NCI-H1092 treated with DMSO at 0.1 percent for 48 hours (cell line): ENCODE results near the gene TEX19.
A peak's percentile ranks its signal among the peaks of the same experiment; 100 is the strongest.

Source experiments
- DNase-seq: peaks from one replicate; lab custom pipeline; 2025; lab: John Stamatoyannopoulos, UW

TEX19 gene

GRCh38 chr17:82321947-82322466 lies 37.0 kb upstream of the TEX19 start:
- no peak for DNase-seq

GRCh38 chr17:82322526-82323453 lies 36.3 kb upstream of the TEX19 start:
- no peak for DNase-seq

- DNase-seq: no peak
Observed at GRCh38 chr17:82323514-82324234, 35.4 kb upstream of the TEX19 start.

GRCh38 chr17:82324566-82325285 lies 34.3 kb upstream of the TEX19 start:
- DNase-seq: no peak

- no peak for DNase-seq
Observed at GRCh38 chr17:82325286-82326180, 33.5 kb upstream of the TEX19 start.

GRCh38 chr17:82327289-82327688 lies 31.8 kb upstream of the TEX19 start:
- DNase-seq: no peak

- DNase-seq: no peak
Observed at GRCh38 chr17:82327757-82328140, 31.3 kb upstream of the TEX19 start.

- DNase-seq: no peak
Observed at GRCh38 chr17:82328141-82328993, 30.7 kb upstream of the TEX19 start.

GRCh38 chr17:82328994-82329507 lies 30.0 kb upstream of the TEX19 start:
- no peak for DNase-seq

- no peak for DNase-seq
Observed at GRCh38 chr17:82329683-82330321, 29.2 kb upstream of the TEX19 start.

- DNase-seq: peak; percentile 72
Observed at GRCh38 chr17:82330322-82331239, 28.5 kb upstream of the TEX19 start.

GRCh38 chr17:82331345-82331939 lies 27.6 kb upstream of the TEX19 start:
- DNase-seq: no peak

- no peak for DNase-seq
Observed at GRCh38 chr17:82332669-82333278, 26.3 kb upstream of the TEX19 start.

- DNase-seq: no peak
Observed at GRCh38 chr17:82333279-82334171, 25.5 kb upstream of the TEX19 start, which contains the start of gene SECTM1. SECTM1 (minus strand) TSS chr17:82333766; CDS start chr17:82327240, 6,526 bp downstream.

- DNase-seq: no peak
Observed at GRCh38 chr17:82334204-82334621, 24.8 kb upstream of the TEX19 start.

- no peak for DNase-seq
Observed at GRCh38 chr17:82334622-82335394, 24.2 kb upstream of the TEX19 start.
